Transverse colon (tissue), 4 donors: ENCODE data around the gene S100A7A.

ENCODE experiments used
- EP300 ChIP-seq: sonication (generic); formaldehyde crosslinking; IDR thresholded peaks from one replicate; pipeline ENCODE4 v1.6.1; 2017; ENCODE audit warnings: antibody characterized with exemption, low read depth
- POLR2AphosphoS5 ChIP-seq, 3 donors: sonication (generic); formaldehyde crosslinking; IDR thresholded peaks; one replicate each; pipeline ENCODE4 v1.6.1; 2016; ENCODE audit warnings: antibody characterized with exemption in 3 of 3
- TF ChIP-seq, protein P1 (sequence below), 5 experiments: fragments of 200-600 bp in 3 of 5; fragments of 450-650 bp in 2 of 5; sonication (generic) in 3 of 5; IDR thresholded peaks; 1 replicate in 2 of 5; 2 replicates in 3 of 5; pipeline ENCODE4 v1.5.1; 2016 to 2017; ENCODE audit warnings: antibody characterized with exemption in 5 of 5, inconsistent platforms in 3 of 5, mild to moderate bottlenecking in 2 of 5, moderate library complexity in 1 of 5

GRCh38 chr1:153465811-153466636 lies 49.7 kb downstream of the S100A7A start:
- TF ChIP-seq, protein P1, sequence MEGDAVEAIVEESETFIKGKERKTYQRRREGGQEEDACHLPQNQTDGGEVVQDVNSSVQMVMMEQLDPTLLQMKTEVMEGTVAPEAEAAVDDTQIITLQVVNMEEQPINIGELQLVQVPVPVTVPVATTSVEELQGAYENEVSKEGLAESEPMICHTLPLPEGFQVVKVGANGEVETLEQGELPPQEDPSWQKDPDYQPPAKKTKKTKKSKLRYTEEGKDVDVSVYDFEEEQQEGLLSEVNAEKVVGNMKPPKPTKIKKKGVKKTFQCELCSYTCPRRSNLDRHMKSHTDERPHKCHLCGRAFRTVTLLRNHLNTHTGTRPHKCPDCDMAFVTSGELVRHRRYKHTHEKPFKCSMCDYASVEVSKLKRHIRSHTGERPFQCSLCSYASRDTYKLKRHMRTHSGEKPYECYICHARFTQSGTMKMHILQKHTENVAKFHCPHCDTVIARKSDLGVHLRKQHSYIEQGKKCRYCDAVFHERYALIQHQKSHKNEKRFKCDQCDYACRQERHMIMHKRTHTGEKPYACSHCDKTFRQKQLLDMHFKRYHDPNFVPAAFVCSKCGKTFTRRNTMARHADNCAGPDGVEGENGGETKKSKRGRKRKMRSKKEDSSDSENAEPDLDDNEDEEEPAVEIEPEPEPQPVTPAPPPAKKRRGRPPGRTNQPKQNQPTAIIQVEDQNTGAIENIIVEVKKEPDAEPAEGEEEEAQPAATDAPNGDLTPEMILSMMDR (IDR thresholded peaks at IDR 0.05), result peak; percentile 70 to 87 (median 82)
- TF ChIP-seq EP300 (no peak), POLR2AphosphoS5 (IDR thresholded peaks at IDR 0.05) (no peak)
